ENCODE data around the gene MARCOL.
"Not testable (repeated sequence)": the region's sequence is repeated elsewhere in the genome, so short reads cannot be mapped to it uniquely, and the experiment has no call there.

The MARCOL gene

GRCh38 chr5:148268566-148268965 lies 30.2 kb downstream of the MARCOL start, which contains the start of gene SPINK13:
Gene SPINK13, plus strand, starts transcription at chr5:148268794. Its CDS starts 1,279 bp downstream, at chr5:148270073.
- DNase-seq: peak; percentile 70

- not testable (repeated sequence) for DNase-seq
Measured at GRCh38 chr5:148275129-148275528, 36.8 kb downstream of the MARCOL start.

GRCh38 chr5:148280893-148281292 lies 42.6 kb downstream of the MARCOL start:
- DNase-seq: not testable (repeated sequence)

- not testable (repeated sequence) for DNase-seq
Measured at GRCh38 chr5:148281336-148281735, 43.0 kb downstream of the MARCOL start.

GRCh38 chr5:148290271-148291195 lies 52.2 kb downstream of the MARCOL start:
- peak; percentile 16 for DNase-seq

All from HCEC 1CT (cell line).